IMR-90 (cell line): ENCODE data around the gene SDC3.

Experiments used
- BHLHE40 ChIP-seq: fragments of 150-350 bp; IDR thresholded peaks from 2 replicates; pipeline ENCODE4 v1.6.1; 2016; ENCODE audit warnings: mild to moderate bottlenecking, low read depth, low read length
- CTCF ChIP-seq: conservative IDR thresholded peaks from 2 replicates; pipeline ENCODE4 v1.5.1; 2012; ENCODE audit warnings: mild to moderate bottlenecking, low read depth, low read length, improper control_type of control experiment
- MAFK ChIP-seq: IDR thresholded peaks from 2 replicates; pipeline ENCODE4 v1.6.1; 2012; ENCODE audit warnings: low read depth, low read length, improper control_type of control experiment
- POLR2A ChIP-seq: IDR thresholded peaks from 2 replicates; pipeline ENCODE4 v1.6.1; 2012; ENCODE audit warnings: mild to moderate bottlenecking, low read depth, low read length

- no peak for TF ChIP-seq CTCF
- no peak for TF ChIP-seq POLR2A
- no peak for TF ChIP-seq MAFK
- no peak for TF ChIP-seq BHLHE40
Measured at GRCh38 chr1:30844631-30845030, 63.9 kb downstream of the SDC3 start.
